ENCODE results near the gene USP8.
A peak's percentile ranks its signal among the peaks of the same experiment; 100 is the strongest.
"Not testable (repeated sequence)": the region's sequence is repeated elsewhere in the genome, so short reads cannot be mapped to it uniquely, and the experiment has no call there.

USP8 gene

DNA sequence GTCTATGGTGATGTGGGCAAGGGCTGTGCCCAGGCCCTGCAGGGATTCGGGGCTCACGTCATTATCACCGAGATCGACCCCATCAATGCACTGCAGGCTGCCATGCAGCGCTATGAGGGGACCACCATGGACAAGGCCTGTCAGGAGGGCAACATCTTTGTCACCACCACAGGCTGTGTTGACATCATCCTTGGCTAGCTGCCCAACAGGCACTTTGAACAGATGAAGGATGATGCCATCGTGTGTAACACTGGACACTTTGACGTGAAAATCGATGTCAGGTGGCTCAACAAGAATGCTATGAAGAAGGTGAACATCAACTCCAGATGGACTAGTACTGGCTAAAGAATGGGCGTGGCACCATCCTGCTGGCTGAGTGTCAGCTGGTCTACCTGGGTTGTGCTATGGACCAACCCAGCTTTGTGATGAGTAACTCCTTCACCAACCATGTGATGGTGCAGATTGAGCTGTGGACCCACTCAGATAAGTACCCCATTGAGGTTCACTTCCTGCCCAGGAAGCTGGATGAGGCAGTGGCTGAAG, 6.1 kb upstream of the USP8 start:
- H3K36me3 ChIP-seq (replicated peaks; ENCODE audit: low read depth, low read length) = no peaks in the 10 kb centered on the region
- no peaks in the 10 kb centered on the region for H4K20me1 ChIP-seq (ENCODE audit: insufficient read depth, low read length)
- H3K9ac ChIP-seq (ENCODE audit: low read length) = no peak overlapping the region
- no peaks in the 10 kb centered on the region for H3K9me3 ChIP-seq (ENCODE audit: insufficient read depth, low read length)
- no peaks in the 10 kb centered on the region for H3K4me1 ChIP-seq (ENCODE audit: low read length)
- H3K79me2 ChIP-seq (ENCODE audit: low read length) = no peaks in the 10 kb centered on the region
- no peaks in the 10 kb centered on the region for H3K27me3 ChIP-seq (ENCODE audit: low read depth, low read length)
- H3K27ac ChIP-seq (ENCODE audit: low read length) = no peak overlapping the region
- H3K4me2 ChIP-seq (ENCODE audit: low read length) = no peak overlapping the region
- TF ChIP-seq, protein P1, sequence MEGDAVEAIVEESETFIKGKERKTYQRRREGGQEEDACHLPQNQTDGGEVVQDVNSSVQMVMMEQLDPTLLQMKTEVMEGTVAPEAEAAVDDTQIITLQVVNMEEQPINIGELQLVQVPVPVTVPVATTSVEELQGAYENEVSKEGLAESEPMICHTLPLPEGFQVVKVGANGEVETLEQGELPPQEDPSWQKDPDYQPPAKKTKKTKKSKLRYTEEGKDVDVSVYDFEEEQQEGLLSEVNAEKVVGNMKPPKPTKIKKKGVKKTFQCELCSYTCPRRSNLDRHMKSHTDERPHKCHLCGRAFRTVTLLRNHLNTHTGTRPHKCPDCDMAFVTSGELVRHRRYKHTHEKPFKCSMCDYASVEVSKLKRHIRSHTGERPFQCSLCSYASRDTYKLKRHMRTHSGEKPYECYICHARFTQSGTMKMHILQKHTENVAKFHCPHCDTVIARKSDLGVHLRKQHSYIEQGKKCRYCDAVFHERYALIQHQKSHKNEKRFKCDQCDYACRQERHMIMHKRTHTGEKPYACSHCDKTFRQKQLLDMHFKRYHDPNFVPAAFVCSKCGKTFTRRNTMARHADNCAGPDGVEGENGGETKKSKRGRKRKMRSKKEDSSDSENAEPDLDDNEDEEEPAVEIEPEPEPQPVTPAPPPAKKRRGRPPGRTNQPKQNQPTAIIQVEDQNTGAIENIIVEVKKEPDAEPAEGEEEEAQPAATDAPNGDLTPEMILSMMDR (IDR thresholded peaks at IDR 0.05; ENCODE audit: low read depth, low read length) = no peak
- TF ChIP-seq EZH2phosphoT487 (IDR thresholded peaks at IDR 0.05; ENCODE audit: low read depth) = no peak
- no peak overlapping the region for H3K4me3 ChIP-seq (ENCODE audit: low read length)
- H2AFZ ChIP-seq (ENCODE audit: low read depth, low read length) = no peak overlapping the region

DNA sequence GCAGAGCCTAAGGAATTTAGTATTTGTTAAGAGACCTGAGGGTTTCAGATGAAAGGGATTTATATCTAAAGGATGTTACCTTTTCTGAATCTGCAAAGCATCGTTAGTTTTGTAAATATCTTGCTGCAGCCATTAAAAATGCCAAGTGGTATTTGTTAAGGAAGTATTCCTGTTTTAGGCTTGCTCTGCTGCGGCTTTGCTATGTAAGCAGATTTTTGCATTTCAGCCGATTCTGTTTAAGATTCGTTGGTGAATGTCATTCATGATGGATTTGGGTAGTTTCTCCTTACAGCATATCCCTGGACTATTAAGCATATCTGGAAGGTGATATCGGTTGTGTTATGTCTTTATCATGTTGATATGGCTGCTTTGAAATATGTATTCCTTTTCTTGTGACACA, 1.0 kb downstream of the USP8 start:
- Histone ChIP-seq H3K4me2 (ENCODE audit: low read length) (peak overlapping the region; percentile 95), H3K9me3 (ENCODE audit: insufficient read depth, low read length) (no peaks in the 10 kb centered on the region), H4K20me1 (ENCODE audit: insufficient read depth, low read length) (peaks cover 18% of the 10 kb centered on the region), H2AFZ (ENCODE audit: low read depth, low read length) (no peak overlapping the region), H3K9ac (ENCODE audit: low read length) (peak overlapping the region; percentile 82), H3K4me1 (ENCODE audit: low read length) (peaks cover 12% of the 10 kb centered on the region), H3K27me3 (ENCODE audit: low read depth, low read length) (no peaks in the 10 kb centered on the region), H3K4me3 (ENCODE audit: low read length) (peak overlapping the region; percentile 89), H3K36me3 (replicated peaks; ENCODE audit: low read depth, low read length) (peaks cover 4% of the 10 kb centered on the region), H3K79me2 (ENCODE audit: low read length) (peaks cover 58% of the 10 kb centered on the region), H3K27ac (ENCODE audit: low read length) (no peak overlapping the region)
- TF ChIP-seq, protein P1 (IDR thresholded peaks at IDR 0.05; ENCODE audit: low read depth, low read length) = no peak
- TF ChIP-seq EZH2phosphoT487 (IDR thresholded peaks at IDR 0.05; ENCODE audit: low read depth) = no peak

DNA sequence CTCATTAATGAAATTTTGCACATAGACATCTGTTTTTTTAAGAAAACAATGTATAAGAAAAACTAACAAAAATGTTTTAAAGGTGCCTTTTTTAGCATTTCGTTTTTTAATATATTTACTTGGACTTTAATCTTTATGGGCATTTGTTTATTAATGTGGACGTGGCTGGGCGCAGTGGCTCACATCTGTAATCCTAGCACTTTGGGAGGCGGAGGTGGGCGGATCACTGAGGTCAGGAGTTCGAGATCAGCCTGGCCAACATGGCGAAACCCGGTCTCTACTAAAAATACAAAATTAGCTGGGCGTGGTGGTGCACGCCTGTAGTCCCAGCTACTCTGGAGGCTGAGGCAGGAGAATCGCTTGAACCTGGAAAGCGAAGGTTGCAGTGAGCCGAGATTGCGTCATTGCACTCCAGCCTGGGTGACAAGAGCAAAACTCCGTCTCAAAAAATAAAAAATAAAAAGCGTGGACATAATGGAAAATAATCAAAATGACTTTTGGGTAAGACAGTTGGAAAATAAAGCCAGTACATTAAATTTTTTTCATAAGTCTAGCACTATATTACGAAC, 1.6 kb downstream of the USP8 start:
- not testable (repeated sequence) for H3K9me3 ChIP-seq (ENCODE audit: insufficient read depth, low read length); H3K27me3 ChIP-seq (ENCODE audit: low read depth, low read length); H3K36me3 ChIP-seq (replicated peaks; ENCODE audit: low read depth, low read length); H2AFZ ChIP-seq (ENCODE audit: low read depth, low read length); H3K27ac ChIP-seq (ENCODE audit: low read length)
- H3K9ac ChIP-seq (ENCODE audit: low read length) = peak overlapping the region; percentile 82; the same call in 1 of the 2 replicates
- H3K4me2 ChIP-seq (ENCODE audit: low read length) = peak overlapping the region; percentile 95
- peaks cover 64% of the 10 kb centered on the region for H3K79me2 ChIP-seq (ENCODE audit: low read length)
- H3K4me1 ChIP-seq (ENCODE audit: low read length) = peaks cover 12% of the 10 kb centered on the region
- peaks cover 22% of the 10 kb centered on the region for H4K20me1 ChIP-seq (ENCODE audit: insufficient read depth, low read length)
- peak overlapping the region; percentile 89 for H3K4me3 ChIP-seq (ENCODE audit: low read length)

DNA sequence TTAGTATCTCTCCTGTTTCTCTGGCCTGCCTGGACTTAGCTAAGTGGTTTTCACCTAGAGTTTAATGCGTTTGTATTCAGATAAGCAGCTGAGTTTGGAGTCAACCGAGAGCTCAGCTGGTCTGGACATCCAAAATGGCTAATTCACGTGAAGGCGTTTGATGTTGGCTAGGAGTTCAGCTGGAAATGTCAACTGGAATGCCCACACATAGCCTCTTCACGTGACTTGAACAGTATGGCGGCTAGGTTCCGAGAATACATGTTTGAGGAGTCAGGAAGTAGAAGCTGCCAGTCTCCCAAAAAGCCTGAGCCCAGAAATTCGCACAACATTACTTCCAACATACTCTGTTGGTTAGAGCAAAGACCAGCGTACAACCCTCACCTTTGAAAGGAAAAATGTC, 2.2 kb downstream of the USP8 start:
- no peaks in the 10 kb centered on the region for H3K27me3 ChIP-seq (ENCODE audit: low read depth, low read length)
- H2AFZ ChIP-seq (ENCODE audit: low read depth, low read length) = no peak overlapping the region
- H3K9me3 ChIP-seq (ENCODE audit: insufficient read depth, low read length) = no peaks in the 10 kb centered on the region
- peaks cover 24% of the 10 kb centered on the region for H4K20me1 ChIP-seq (ENCODE audit: insufficient read depth, low read length)
- no peak overlapping the region for H3K9ac ChIP-seq (ENCODE audit: low read length)
- peaks cover 12% of the 10 kb centered on the region for H3K4me1 ChIP-seq (ENCODE audit: low read length)
- H3K27ac ChIP-seq (ENCODE audit: low read length) = no peak overlapping the region
- H3K4me2 ChIP-seq (ENCODE audit: low read length) = no peak overlapping the region
- H3K4me3 ChIP-seq (ENCODE audit: low read length) = no peak overlapping the region
- TF ChIP-seq EZH2phosphoT487 (IDR thresholded peaks at IDR 0.05; ENCODE audit: low read depth) = no peak
- TF ChIP-seq, protein P1 (IDR thresholded peaks at IDR 0.05; ENCODE audit: low read depth, low read length) = no peak
- H3K79me2 ChIP-seq (ENCODE audit: low read length) = peaks cover 70% of the 10 kb centered on the region
- H3K36me3 ChIP-seq (replicated peaks; ENCODE audit: low read depth, low read length) = peaks cover 4% of the 10 kb centered on the region
